Skin epidermis (tissue), 12 donors: Measurements from ENCODE around the gene RPAP2.
"Not testable (repeated sequence)": the region's sequence is repeated elsewhere in the genome, so short reads cannot be mapped to it uniquely, and the experiment has no call there.

ENCODE experiments used
- H3K27ac ChIP-seq, 21 experiments: fragments of 200-600 bp; sonication (generic) in 11 of 21; one replicate each; pipeline ENCODE4 v1.5.0; 2020; ENCODE audit warnings: mild to moderate bottlenecking in 3 of 21, inconsistent platforms in 2 of 21, moderate library complexity in 2 of 21
- H3K4me3 ChIP-seq, 7 experiments: fragments of 200-600 bp; sonication (generic) in 2 of 7; one replicate each; pipeline ENCODE4 v1.5.0; 2020; ENCODE audit warnings: inconsistent platforms in 2 of 7, mild to moderate bottlenecking in 2 of 7, moderate library complexity in 1 of 7

Gene RPAP2

DNA sequence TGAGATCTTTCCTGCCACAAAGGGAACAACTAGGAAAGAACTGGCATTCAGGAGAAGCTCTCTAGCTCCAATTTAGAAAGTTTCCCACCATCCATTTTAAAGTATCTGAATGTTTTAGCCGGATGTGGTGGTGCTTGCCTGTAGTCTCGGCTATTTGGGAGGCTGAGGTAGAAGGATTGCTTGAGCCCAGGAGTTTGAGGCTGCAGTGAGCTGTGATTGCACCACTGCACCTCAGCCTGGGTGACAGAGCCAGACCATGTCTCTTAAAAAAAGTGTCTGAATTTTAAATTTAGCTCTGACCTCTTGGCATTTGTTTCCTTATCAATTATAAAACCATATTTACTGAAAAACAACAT, 67.2 kb downstream of the RPAP2 start:
- Histone ChIP-seq H3K27ac (no peak overlapping the region), H3K4me3 (no peak overlapping the region)

DNA sequence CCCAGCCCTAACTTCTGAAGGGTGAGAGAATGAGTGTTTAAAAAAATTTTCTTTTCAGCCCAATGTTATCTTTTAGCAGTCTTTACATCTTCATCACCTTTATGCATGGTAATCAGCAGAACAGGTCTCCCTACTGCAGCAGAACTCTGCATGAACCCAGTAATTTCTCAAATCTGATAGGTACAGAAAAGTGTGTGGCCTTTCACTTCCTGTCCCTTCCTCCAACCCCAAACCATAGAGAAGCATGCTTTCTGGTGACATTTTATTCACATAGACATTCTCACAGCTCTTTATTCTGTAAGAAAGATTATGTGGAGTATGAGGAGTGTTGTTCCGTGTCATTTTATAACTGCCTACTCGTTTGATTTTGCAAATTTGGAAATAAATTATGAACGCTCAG, 68.6 kb downstream of the RPAP2 start:
- Histone ChIP-seq H3K4me3 (no peak overlapping the region), H3K27ac (no peak overlapping the region)

DNA sequence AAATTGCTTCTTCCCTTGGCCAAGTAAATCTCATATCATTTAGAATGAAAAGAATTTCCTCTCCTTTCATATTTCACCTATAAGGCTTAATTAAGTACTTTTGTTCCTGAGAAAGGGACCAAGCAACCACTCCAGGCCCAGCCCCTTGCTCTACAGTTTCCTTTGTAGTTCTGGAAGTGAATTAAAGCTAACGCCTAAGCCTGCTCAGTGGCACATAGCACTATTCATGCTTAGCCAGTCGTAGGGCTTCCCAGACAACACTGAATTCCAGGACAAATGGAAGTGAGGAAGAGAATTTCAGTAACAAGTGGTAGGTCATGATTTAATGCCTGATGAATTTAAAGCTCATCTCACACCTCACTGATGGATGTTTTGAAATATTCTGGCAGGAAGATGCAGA, 73.3 kb downstream of the RPAP2 start:
- no peak overlapping the region for H3K4me3 ChIP-seq
- no peak overlapping the region for H3K27ac ChIP-seq

DNA sequence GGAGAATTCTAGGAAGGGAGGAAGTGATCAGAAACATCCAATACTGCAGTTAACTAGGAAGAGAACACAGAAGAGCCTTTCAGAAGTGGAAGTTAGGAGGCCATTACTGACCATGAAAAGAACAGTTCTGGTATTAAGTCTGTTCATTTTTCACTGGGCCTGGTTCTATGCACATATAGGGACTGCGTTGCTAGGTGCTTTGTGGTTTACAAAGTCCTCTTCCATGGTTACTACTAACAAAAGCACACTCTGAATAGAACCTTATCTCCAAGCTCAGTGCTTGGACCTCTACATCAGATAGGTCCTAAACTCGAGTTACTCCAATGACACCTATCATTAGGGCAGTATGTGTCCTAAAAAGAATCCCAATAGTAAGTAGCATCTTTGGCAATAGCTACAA, 75.4 kb downstream of the RPAP2 start:
- no peak overlapping the region for H3K4me3 ChIP-seq
- no peak overlapping the region for H3K27ac ChIP-seq

DNA sequence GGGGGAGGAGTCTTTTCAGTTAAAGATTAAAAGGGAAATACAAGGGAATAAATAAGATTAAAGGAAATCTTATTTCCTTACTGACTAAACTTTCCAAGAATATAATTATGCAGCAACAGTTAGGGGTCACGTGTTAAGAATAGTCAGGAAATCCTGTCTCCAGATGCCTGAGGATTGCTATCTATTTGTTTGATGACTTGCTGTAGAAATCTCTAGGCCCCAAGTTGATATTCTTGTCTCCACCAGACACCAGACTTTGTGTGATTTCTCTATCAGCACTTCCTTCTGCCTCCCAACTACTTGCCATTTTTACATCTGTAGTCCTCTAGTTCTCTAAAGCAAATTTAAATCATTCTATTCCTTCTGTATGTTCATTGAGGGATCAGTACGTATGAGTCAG, 77.5 kb downstream of the RPAP2 start:
- Histone ChIP-seq H3K27ac (no peak overlapping the region), H3K4me3 (no peak overlapping the region)

DNA sequence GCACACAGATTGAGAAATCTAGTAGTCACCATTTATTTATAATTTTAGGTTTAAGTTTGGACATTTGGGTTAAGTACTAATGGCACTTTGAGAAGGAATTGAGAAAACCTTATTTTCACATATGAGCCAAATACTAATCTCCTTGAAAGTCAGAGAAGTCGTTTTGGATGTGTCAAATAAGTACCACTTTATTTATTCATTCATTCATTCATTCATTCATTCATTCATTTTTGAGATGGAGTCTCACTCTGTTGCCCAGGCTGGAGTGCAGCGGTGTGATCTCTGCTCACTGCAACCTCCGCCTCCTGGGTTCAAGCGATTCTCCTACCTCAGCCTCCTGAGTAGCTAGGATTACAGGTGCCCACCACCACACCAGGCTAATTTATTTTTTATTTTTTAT, 79.1 kb downstream of the RPAP2 start:
- not testable (repeated sequence) for H3K4me3 ChIP-seq

DNA sequence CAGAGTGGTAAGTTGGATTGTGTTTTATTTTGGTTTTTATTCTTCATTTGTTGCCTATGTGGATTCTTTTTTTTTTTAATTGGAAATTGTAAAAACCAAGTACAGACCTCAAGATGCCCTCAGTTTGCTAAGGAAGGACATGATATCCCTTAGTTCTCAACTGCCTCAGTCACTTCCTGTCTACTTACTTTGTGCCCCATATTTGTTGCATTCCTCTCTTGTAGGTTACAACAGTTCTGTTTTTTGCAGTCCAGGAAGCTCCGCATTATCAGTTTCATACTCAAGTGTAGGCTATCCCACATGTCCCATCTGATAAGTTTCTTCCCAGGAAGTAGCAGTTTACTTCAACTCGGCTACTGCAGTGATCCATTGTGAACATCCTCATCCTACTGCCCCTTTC, 82.0 kb downstream of the RPAP2 start:
- Histone ChIP-seq H3K4me3 (no peak overlapping the region), H3K27ac (no peak overlapping the region)

More for the DNA sequence above, 79.1 kb downstream of the RPAP2 start:
- not testable (repeated sequence) for H3K27ac ChIP-seq

DNA sequence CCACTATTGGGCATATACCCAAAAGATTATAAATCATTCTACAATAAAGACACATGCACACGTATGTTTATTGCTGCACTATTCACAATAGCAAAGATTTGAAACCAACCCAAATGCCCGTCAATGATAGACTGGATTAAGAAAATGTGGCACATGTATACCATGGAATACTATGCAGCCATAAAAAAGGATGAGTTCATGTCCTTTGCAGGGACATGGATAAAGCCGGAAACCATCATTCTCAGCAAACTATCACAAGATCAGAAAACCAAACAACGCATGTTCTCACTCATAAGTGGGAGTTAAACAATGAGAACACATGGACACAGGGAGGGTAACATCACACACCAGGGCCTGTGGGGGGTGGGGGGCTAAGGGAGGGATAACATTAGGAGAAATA, 95.1 kb downstream of the RPAP2 start:
- H3K4me3 ChIP-seq, H3K27ac ChIP-seq: not testable (repeated sequence)

DNA sequence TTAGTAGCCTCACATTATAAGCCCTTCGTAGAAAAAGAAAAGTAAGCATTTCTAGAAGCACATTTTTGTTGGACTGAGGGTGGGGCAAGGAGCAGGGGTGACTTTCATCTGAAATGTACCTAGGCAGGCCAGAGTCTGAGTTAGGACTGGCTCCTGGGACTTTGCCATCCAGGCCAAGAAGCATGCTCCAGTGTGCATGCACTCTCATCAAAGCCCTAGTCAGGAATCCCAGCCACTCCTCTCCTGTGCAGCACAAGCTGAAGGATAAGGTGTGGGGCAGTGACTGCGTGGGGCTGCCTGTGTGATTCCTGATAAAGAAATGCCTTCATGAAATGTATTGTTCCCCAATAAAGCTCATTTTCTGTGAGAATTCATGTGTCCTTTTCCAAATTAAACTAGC, 99.7 kb downstream of the RPAP2 start:
- no peak overlapping the region for H3K27ac ChIP-seq
- H3K4me3 ChIP-seq: no peak overlapping the region

DNA sequence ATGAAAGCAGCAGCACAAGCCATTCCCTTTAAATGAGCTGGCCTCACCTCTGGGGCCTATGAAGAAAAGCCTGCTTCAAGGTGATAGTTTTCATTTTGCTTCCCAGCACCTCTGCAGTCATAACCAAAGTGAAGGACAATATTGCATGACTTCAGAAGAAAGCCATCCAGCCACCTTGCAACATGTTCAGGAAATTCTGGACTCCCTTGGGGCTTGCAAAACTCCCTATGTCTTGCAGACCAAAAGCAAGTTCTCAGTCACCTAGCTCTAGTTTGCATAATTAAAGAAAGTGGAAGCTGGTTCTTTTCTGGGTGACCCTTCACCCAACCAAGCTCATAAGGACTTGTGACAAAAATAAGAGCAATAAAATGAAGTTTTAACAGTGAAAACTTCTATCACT, 100.2 kb downstream of the RPAP2 start:
- no peak overlapping the region for H3K4me3 ChIP-seq
- H3K27ac ChIP-seq: no peak overlapping the region

DNA sequence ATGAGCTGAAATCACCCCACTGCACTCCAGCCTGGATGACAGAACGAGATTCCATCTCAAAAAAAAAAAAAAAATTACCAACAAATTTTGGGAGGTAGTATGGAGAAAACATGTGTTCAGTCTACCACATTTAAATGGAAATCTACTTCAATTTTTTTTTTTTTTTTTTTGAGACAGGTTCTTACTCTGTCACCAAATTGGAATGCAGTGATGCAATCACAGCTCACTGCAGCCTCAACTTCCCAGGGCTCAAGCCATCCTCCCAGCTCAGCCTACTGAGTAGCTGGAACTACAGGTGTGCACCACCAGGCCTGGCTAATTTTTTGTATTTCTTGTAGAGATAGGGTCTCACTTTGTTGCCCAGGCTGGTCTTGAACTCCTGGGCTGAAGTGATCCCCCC, 105.8 kb downstream of the RPAP2 start:
- Histone ChIP-seq H3K4me3 (no peak overlapping the region), H3K27ac (no peak overlapping the region)

DNA sequence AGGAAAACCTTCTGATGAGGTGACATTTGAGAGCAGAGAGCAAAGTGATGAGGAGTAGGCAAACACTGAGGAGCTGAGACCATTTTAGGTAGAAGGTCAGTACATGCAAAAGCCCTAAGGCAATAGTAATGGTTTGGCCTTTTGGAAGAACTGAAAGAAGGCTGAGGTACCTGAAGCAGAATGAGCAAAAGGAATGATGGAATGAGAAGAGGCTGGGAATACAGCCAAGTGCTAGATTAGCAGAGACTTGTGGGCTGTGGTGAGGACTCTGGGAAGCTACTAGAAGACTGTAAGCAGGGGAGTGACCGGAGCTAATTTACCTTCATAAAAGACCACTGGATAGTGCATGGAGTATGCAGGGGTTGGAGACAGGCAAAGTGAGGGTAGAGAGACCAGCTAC, 110.0 kb downstream of the RPAP2 start:
- no peak overlapping the region for H3K27ac ChIP-seq

DNA sequence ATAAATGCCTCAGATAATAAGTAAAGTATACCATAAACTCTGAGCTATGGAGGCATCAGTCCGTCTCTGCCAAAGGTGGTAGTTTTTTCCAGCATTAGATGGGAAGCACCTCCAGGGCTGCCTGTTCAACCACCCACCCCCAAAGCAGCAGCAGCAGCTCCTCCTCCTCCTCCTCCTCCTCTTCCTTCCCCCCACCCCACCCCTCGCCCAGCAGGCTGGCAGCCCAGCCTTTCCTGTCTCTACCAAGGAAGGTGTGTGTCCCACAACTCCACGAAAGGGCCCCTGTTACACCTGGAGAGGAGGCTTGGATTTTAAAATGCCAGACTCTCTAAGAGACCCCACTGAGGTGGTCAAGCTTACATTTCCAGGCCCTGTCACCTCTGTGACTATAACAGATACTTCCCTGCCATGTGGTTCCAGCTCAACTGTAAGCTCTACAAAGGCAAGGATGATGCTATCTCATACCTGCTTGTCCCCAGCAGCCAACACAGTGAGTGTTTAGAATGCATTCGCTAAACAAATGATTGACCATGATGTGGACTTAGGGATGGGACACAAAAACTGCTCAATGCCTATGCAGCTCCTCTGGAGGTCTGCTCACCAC, 111.2 kb downstream of the RPAP2 start:
- no peak overlapping the region for H3K27ac ChIP-seq
- no peak overlapping the region for H3K4me3 ChIP-seq

More for the DNA sequence above, 110.0 kb downstream of the RPAP2 start:
- no peak overlapping the region for H3K4me3 ChIP-seq

DNA sequence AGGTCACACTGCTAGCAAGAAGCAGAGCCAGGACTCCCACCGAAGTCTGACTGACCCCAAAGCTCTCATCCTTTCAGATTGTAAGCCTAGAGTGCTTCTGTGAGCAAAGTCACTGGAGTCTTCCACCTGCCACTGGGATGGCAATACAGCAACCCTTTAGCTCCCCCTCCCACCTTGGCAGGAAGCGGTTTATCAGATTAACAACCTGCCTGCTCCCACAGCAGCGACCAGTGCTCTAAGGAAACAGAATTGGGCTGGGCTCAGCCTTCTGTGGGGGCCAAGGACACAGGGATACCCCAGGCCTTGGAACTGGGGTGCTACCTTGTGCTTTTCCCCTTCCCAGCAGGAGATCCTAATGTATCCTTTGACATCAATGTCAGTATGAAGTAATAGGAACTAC, 111.8 kb downstream of the RPAP2 start:
- no peak overlapping the region for H3K27ac ChIP-seq
- H3K4me3 ChIP-seq: no peak overlapping the region

DNA sequence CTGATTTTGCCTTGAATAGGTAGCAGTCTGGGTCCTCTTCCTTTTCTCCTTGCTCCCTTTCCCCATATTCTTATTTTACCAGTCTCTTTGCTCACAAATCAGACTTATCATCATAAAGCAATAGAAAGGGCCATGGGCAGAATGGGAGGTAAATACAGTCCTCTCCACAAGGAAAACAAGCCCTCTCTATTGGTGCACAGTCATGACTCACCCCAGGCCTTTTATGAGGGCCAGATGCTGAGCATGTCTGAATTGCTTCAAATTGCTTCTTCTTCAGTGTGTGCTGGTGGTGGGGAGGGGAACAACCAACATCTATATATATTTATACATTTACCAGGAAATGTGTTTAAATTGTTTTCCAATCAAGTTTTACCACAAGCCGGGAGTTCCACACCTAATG, 112.7 kb downstream of the RPAP2 start:
- Histone ChIP-seq H3K4me3 (no peak overlapping the region), H3K27ac (no peak overlapping the region)

DNA sequence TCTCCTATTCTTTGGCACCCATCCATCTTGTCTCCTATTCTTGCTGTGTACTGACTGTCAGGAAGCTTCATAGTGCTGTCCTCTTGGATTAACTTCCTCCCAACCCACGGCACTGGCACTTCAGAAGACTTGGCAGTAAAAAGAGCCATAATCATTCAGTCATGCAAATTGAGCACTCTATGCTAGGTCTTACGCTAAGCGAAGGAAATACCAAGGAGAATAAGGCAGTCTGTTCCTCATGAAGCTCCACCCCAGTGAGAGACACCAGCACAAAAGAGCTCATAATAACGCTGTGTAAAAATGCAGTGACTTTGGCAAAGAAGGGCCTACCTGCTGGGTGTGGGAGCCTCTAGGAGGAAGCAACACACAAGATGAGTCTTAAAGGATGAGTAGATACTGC, 120.8 kb downstream of the RPAP2 start:
- H3K27ac ChIP-seq: no peak overlapping the region
- H3K4me3 ChIP-seq: no peak overlapping the region

DNA sequence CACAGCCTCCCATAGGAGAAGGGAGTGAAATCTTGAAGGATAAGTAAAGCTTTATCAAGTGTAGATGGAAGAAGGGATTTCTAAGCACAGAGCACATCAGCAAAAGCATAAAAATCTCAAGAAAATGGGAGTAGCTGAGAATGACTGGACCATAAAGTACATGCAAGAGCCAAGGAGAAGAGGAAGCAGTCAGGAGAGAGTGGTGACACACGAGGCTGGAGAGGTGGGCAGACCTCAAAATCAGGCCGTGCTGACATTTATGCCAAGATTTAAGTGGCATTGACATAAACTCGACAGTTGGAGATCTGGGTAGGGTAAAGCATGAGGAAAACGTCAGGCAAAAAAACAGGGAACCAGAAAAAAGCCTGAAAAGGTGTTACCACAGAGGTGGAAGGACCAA, 125.5 kb downstream of the RPAP2 start:
- Histone ChIP-seq H3K27ac (no peak overlapping the region), H3K4me3 (no peak overlapping the region)

DNA sequence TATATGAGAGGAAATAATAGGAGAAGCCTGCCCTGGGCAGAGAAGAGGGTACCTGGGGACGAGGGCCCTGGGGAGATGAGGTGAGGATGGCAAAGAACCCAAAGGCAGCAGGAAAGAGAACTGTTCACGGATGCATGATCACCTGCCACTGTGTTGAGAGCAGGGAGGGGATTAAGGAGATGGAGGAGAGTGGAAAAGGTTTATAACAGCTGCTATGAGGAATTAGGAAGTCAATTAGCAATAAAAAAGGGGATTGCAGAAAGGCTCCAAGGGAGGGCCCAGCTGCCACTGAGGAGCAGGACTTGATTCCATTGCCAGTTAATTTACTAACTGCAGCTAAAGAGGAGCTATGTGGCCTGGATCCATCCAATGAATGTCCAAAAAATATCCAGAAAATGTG, 126.8 kb downstream of the RPAP2 start:
- Histone ChIP-seq H3K27ac (no peak overlapping the region), H3K4me3 (no peak overlapping the region)

DNA sequence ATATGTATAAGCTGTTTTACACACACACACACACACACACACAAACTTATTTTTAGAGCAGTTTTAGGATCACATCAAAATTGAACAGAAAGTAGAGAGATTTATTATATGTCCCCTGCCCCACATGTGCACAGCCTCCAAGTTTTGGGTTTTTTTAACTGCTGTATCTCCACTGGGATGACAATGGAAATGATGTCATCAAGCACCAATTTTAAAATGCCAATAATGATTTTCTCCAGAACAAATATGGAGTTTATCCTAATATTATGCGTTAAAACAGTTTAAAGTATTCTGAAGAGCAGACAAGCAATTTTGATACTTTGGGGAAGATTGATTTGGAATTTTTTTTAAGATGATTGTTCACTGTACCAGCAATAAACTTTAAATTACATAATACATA, 131.2 kb downstream of the RPAP2 start:
- H3K27ac ChIP-seq: no peak overlapping the region
- no peak overlapping the region for H3K4me3 ChIP-seq

DNA sequence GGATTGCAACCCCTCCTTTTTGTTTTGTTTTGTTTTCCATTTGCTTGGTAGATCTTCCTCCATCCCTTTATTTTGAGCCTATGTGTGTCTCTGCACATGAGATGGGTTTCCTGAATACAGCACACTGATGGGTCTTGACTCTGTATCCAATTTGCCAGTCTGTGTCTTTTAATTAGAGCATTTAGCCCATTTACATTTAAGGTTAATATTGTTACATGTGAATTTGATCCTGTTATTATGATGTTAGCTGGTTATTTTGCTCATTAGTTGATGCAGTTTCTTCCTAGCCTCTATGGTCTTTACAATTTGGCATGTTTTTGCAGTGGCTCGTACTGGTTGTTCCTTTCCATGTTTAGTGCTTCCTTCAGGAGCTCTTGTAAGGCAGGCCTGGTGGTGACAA, 135.7 kb downstream of the RPAP2 start:
- H3K4me3 ChIP-seq, H3K27ac ChIP-seq: not testable (repeated sequence)

DNA sequence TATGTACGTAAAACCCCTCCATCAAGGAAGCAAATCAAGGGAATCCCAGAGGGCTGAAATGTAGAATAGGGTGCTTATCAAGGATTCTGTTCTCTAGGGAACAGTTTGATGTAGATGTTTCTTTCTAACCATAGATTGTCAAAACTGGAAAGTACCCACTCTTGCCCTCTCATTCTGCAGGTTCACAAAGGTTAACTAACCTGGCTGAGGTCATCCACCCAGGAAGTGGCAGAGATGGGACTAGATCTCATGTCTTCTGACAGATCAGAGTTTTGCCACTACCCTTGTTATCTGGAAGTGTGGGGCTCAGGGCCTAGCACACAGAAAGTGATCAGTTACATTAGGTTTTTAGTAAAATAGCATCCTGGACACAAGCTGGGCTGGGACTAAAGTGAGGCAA, 140.4 kb downstream of the RPAP2 start:
- no peak overlapping the region for H3K27ac ChIP-seq
- no peak overlapping the region for H3K4me3 ChIP-seq

DNA sequence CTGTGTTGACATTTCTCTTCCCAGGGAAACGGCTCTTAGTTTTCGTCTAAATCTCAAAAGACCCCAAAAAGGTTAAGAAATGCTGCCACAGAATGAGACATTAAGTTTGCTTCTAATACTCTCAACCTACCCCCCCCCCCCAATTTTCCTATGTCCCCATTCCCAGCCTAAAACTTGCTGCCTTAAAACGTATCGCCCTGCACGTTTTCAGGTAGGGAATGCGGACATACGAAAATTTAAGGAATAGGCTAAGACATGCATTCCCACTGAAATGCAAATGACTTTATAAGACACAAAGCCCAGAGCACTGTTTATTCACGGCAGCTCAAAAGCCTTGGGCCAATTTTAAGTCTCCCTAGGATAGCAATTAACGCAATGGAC, 142.4 kb downstream of the RPAP2 start:
- no peak overlapping the region for H3K27ac ChIP-seq
- no peak overlapping the region for H3K4me3 ChIP-seq
